ENCODE results near the gene DCAF6.

Gene DCAF6

DNA sequence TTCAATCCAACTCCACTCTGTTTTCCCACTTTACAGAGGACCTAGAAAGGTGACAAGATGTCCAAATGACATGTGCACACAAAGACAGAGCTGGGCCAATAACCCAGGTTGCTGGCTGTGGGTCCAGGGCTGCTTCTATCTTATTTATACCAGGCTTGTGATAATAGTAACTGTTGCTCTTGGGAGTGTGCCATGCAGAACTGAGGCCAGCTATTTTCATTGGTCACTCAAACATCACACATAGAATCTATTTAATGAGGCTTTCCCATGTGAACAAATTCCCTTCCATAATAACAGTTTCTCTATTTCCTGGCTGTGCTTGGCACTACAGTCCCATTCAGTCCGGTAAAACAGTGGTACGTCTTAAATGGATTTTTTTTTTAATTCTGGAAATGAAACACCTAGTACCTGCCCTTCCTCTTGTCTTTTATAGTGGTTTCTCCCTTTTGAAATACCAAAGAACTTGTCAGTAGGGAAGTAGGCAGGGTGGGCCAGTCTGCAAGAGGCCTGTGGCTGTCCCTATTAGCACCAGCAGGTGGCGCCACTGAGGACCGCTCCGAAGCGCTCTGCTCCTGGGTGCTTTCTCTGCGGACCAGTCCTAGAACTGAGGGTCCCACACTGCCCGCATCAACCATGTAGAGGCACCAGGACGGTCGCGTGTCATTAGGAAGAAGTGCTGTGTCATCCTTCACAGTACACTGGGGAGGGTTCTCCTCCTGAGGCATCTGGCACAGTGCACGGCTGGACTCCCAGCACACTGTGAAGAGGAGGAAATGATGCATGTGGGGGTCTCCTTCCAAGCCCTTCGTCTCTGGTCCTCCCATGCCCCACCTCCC lies 148.1 kb downstream of the DCAF6 start:
- in situ Hi-C loops (cut with HindIII; ENCODE audit: low sequenced_read_pairs) = no loop called here
- DNase-seq (ENCODE audit: low read depth, low spot score) = peak; percentile 40
- TF ChIP-seq, protein P1, sequence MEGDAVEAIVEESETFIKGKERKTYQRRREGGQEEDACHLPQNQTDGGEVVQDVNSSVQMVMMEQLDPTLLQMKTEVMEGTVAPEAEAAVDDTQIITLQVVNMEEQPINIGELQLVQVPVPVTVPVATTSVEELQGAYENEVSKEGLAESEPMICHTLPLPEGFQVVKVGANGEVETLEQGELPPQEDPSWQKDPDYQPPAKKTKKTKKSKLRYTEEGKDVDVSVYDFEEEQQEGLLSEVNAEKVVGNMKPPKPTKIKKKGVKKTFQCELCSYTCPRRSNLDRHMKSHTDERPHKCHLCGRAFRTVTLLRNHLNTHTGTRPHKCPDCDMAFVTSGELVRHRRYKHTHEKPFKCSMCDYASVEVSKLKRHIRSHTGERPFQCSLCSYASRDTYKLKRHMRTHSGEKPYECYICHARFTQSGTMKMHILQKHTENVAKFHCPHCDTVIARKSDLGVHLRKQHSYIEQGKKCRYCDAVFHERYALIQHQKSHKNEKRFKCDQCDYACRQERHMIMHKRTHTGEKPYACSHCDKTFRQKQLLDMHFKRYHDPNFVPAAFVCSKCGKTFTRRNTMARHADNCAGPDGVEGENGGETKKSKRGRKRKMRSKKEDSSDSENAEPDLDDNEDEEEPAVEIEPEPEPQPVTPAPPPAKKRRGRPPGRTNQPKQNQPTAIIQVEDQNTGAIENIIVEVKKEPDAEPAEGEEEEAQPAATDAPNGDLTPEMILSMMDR (IDR thresholded peaks at IDR 0.05; ENCODE audit: low read depth, low read length) = peak; percentile 94
- no peak overlapping the region for H3K4me3 ChIP-seq (ENCODE audit: low read depth, low read length)

DNA sequence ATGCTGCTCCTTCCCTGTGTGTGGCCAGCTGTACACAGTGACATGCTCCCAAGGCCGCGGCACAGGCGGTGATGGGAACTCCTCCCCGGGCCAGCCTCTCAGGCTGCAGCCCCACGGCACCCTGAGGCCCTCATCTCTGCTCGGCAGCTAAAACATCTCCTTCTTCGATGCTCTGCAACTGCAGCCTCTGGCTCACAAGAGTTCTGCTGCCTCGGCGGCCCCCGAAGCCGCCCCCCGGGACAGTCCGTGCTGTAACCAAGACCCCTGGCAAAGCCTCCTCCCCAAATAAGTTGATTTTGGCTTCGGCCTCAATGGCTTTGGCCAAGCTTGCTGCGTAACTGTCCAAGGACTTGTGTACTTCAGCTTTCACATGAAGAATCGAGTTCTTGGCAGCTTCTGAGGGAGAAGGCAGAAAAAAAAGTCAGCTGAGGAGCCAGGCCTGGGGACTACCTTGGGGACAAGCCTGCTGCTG lies 149.0 kb downstream of the DCAF6 start:
- no peak for DNase-seq (ENCODE audit: low read depth, low spot score)
- in situ Hi-C loops (cut with HindIII; ENCODE audit: low sequenced_read_pairs) = no loop called here
- H3K4me3 ChIP-seq (ENCODE audit: low read depth, low read length) = no peak overlapping the region
- TF ChIP-seq, protein P1 (IDR thresholded peaks at IDR 0.05; ENCODE audit: low read depth, low read length) = no peak

DNA sequence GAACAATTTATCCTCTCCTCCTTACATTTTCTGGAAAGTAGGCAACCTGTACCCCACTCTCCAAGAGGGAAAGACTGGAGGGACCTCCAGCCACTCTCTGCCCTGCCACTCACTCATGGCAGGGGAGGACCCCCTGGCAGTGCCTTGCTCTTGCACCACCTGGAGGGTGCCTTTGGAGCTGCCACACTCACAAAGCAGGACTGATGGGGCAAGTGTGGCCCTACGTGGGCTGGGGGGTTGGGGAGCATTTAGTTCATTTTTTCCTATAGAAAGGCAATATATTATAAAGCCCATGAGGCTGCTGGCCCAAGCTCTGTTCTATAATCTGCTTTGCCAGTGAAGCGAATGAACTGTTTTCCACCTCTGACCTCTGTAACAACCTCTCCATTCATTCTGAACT lies 150.0 kb downstream of the DCAF6 start:
- no peak for DNase-seq (ENCODE audit: low read depth, low spot score)
- in situ Hi-C loops (cut with HindIII; ENCODE audit: low sequenced_read_pairs) = no loop called here
- TF ChIP-seq, protein P1 (IDR thresholded peaks at IDR 0.05; ENCODE audit: low read depth, low read length) = no peak
- H3K4me3 ChIP-seq (ENCODE audit: low read depth, low read length) = no peak overlapping the region

DNA sequence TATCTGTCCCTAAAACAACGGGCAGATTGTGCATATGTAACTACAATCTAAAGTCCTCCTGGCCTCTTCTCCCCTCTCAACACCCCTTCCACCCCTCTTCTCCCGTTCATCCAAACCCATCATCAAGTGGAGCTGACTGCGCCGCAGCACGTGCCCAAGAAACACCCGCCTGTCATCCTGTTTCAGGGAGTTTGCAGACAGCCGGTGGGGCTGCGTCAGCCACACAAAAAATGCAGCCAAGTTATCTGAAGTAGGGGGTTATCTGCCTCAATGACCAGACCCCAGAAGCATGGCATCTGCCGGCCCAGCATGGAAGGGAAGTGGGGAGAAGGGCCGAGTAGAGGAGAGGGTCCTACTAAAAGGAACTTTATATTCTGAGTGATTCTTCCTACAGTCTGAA lies 151.2 kb downstream of the DCAF6 start:
- H3K4me3 ChIP-seq (ENCODE audit: low read depth, low read length) = no peak overlapping the region
- in situ Hi-C loops (cut with HindIII; ENCODE audit: low sequenced_read_pairs) = no loop called here
- TF ChIP-seq, protein P1 (IDR thresholded peaks at IDR 0.05; ENCODE audit: low read depth, low read length) = no peak
- no peak for DNase-seq (ENCODE audit: low read depth, low spot score)

DNA sequence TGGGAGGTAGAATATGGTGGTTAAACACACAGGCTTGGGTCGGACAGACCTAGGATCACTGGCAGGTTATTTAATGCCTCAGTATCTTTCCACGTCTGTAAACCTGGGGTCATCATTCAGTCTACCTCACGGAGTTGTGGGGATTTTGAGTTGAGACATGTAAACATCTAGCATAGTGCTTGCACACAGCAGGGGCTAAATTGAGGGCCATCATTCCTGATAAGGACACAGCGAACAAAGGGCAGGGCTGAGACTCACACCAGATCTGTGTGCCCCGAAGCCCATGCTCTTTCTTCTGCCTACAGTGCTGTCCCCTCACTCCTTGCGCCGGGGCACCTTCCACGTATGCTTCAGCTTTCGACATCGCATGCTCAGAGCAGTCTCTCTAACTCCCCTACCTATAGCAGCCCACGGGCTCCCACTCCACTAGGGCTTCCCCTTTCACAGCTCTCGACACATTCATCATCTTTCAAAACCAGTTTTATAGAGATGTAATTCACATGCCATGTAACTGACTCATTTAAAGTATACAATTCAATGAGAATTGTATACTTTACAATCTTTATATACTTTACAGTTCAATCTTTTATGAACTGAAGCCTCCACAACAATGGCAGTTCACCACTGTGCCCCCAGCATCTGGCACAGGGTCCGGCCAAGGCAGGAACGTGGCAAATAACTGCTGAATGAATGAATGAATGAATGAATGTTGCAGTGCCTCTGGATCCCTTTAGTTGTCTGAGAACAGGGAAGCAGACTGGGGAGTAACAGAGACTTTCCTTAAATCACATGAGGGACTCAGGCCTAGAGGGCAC lies 152.2 kb downstream of the DCAF6 start:
- no peak overlapping the region for H3K4me3 ChIP-seq (ENCODE audit: low read depth, low read length)
- TF ChIP-seq, protein P1 (IDR thresholded peaks at IDR 0.05; ENCODE audit: low read depth, low read length) = no peak
- in situ Hi-C loops (cut with HindIII; ENCODE audit: low sequenced_read_pairs) = no loop called here
- no peak for DNase-seq (ENCODE audit: low read depth, low spot score)

DNA sequence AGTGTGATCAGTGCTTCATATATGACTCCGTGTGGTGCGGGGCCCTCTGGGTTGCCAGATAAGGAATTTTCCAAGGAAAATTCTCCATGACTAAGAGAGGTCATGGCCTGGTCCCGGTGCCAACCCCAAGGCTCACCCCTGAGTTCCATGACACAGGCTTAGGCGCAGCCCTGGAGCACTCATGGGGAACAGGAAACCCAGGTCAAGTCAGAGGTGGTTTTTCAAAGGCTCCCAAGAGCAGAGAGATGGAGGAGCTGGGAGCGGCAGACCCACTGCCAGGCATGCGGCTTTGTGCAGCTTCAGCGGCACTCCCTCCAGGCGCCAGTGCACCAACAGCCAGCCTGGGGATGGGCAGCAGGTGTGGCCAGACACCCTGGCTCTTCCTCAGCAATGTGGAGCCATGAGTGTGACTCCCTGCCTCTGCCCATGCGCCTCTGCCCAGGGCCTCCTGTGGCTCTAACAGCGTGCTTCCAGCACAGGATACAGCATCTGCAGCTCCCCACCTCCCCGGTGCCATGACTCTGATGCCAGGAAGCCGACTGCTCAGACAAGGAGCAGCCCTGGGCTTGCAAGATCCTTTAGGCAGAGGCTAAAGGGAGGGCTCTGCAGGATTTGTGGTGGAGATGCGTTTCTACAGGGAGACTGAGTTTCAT lies 153.0 kb downstream of the DCAF6 start:
- in situ Hi-C loops (cut with HindIII; ENCODE audit: low sequenced_read_pairs) = no loop called here
- H3K4me3 ChIP-seq (ENCODE audit: low read depth, low read length) = no peak overlapping the region
- TF ChIP-seq, protein P1 (IDR thresholded peaks at IDR 0.05; ENCODE audit: low read depth, low read length) = no peak
- no peak for DNase-seq (ENCODE audit: low read depth, low spot score)

Data from astrocyte of the spinal cord (primary cell).